HEK293 (cell line): ENCODE results near the gene KIRREL3.

Experiments used
- KLF10 ChIP-seq: fragments of 450-650 bp; IDR thresholded peaks from 2 replicates; pipeline ENCODE4 v1.5.1; 2018; ENCODE audit warnings: missing biosample characterization, mild to moderate bottlenecking, missing genetic modification characterization
- PATZ1 ChIP-seq: fragments of 450-650 bp; formaldehyde crosslinking; IDR thresholded peaks from 2 replicates; pipeline ENCODE4 v1.5.1; 2016; ENCODE audit warnings: missing biosample characterization, missing genetic modification characterization
- YY1 ChIP-seq: fragments of 450-650 bp; formaldehyde crosslinking; IDR thresholded peaks from 2 replicates; pipeline ENCODE4 v1.5.1; 2018; ENCODE audit warnings: missing biosample characterization, missing genetic modification characterization
- ZNF274 ChIP-seq, 2 experiments: fragments of 200-500 bp in 1 of 2; fragments of 450-650 bp in 1 of 2; sonication (Bioruptor generic) in 1 of 2; formaldehyde crosslinking in 1 of 2; IDR thresholded peaks; 2 replicates each; pipeline versions ENCODE4 v1.5.1 to v1.6.1; 2014 to 2016; ENCODE audit warnings: borderline replicate concordance in 1 of 2, inconsistent platforms in 1 of 2, low read length in 1 of 2, missing biosample characterization in 1 of 2, missing genetic modification characterization in 1 of 2
- ZNF416 ChIP-seq: fragments of 450-650 bp; formaldehyde crosslinking; IDR thresholded peaks from 2 replicates; pipeline ENCODE4 v1.5.1; 2016; ENCODE audit warnings: missing biosample characterization, missing genetic modification characterization
- ZNF654 ChIP-seq: fragments of 450-650 bp; formaldehyde crosslinking; IDR thresholded peaks from 2 replicates; pipeline ENCODE4 v1.5.1; 2016; ENCODE audit warnings: low read depth, missing biosample characterization, missing genetic modification characterization
- ZNF768 ChIP-seq: fragments of 450-650 bp; formaldehyde crosslinking; IDR thresholded peaks from 2 replicates; pipeline ENCODE4 v1.5.1; 2018; ENCODE audit warnings: missing biosample characterization, mild to moderate bottlenecking, missing genetic modification characterization
- TF ChIP-seq, protein P1 (sequence below): fragments of 450-650 bp; formaldehyde crosslinking; IDR thresholded peaks from 2 replicates; pipeline ENCODE4 v1.5.1; 2016; ENCODE audit warnings: missing biosample characterization, missing genetic modification characterization

- TF ChIP-seq YY1 (tag by site-specific recombination) (no peak), ZNF768 (tag by site-specific recombination) (no peak), KLF10 (no peak), ZNF416 (tag by site-specific recombination) (no peak), PATZ1 (no peak), ZNF654 (tag by site-specific recombination) (no peak), ZNF274 (IDR thresholded peaks at IDR 0.05; ENCODE audit: low read length) (no peak), ZNF274 (tag by site-specific recombination; IDR thresholded peaks at IDR 0.05; ENCODE audit: borderline replicate concordance) (no peak)
- TF ChIP-seq, protein P1, sequence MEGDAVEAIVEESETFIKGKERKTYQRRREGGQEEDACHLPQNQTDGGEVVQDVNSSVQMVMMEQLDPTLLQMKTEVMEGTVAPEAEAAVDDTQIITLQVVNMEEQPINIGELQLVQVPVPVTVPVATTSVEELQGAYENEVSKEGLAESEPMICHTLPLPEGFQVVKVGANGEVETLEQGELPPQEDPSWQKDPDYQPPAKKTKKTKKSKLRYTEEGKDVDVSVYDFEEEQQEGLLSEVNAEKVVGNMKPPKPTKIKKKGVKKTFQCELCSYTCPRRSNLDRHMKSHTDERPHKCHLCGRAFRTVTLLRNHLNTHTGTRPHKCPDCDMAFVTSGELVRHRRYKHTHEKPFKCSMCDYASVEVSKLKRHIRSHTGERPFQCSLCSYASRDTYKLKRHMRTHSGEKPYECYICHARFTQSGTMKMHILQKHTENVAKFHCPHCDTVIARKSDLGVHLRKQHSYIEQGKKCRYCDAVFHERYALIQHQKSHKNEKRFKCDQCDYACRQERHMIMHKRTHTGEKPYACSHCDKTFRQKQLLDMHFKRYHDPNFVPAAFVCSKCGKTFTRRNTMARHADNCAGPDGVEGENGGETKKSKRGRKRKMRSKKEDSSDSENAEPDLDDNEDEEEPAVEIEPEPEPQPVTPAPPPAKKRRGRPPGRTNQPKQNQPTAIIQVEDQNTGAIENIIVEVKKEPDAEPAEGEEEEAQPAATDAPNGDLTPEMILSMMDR (tag by site-specific recombination), result no peak
These were observed 404.1 kb downstream of the KIRREL3 start for GRCh38 chr11:126596474-126596873.
